Lung microvascular endothelial cell (primary cell): ENCODE results near the gene CPN2. TPM values are rescaled to one million over a fixed set of nuclear protein-coding genes. Genes with fewer than 3 reads are reported as not detected.

ENCODE experiments used
- DNase-seq, 2 donors: peaks; one replicate each; pipeline versions ENCODE4 v3.0.0 to v3.0.0-alpha.2; 2010; ENCODE audit warnings: low read depth in 2 of 2
- total RNA-seq: library from RNA; depleted of rRNA; stranded (reverse); fragments of >200 nt; gene quantifications from 2 replicates; pipeline ENCODE4 v1.2.1, GENCODE V29; 2014

Gene CPN2
- total RNA-seq, 1 donor from 2014 or later, result not detected

DNA sequence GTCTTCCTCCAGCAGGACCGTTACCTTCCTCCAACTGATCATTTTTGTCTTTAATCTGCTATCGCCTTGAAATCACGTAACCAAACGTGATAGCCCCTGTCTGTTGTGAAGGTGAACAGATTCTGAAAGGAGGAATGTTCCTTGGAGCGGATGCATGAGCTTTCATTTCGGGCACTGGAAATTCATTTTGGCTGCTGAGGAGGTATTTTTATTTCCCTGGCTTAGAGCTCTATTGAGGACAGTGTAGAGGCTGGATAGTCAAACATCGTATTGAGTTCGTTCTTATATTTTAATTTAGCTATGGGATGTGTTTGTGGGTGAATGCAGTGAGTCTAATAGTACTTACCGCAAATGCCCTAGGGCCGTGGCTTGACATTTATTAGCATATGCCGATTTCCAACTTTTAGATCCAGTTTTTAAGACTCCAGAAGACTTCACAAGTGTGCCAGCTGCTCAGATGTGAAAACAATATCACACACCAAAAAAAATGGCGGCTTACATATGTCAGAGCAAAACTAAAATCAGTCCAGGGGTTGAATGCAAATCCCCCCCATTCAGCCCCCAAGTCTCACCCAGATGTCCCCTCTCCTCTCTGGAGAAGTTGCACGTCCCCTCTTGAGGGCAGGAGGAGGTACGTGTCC lies 22.1 kb downstream of the CPN2 start:
- no peak for DNase-seq

DNA sequence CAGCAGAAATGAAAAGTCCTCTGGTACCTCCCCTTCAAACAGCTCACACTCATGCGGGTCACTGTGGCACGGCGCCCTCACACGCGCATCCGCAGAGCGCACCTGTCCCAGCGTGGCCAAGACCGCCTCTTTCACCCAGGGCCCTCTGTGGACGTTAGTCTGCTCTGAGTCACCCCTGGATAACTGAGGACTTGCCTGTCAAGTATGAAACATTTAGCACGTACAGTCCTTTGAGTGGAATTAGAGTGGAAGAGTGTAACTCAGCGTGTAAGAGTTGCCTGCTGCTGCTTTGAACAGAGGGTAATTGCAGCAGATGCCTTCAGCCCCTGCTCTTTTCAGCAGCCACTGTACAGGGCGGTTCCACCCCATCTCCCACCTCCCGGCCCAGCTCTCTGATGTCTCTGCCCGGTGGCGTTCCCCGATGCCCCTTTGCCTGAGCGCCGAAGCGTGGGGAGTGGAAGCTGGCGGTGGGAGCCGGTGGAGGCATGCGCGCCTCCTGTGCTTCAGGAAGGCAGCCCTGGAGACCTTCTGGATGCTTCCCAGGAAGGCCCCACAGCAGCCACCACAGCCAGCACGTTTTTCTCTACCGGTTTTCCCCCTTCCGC lies 23.0 kb downstream of the CPN2 start:
- DNase-seq, result peak; percentile 12 to 50

DNA sequence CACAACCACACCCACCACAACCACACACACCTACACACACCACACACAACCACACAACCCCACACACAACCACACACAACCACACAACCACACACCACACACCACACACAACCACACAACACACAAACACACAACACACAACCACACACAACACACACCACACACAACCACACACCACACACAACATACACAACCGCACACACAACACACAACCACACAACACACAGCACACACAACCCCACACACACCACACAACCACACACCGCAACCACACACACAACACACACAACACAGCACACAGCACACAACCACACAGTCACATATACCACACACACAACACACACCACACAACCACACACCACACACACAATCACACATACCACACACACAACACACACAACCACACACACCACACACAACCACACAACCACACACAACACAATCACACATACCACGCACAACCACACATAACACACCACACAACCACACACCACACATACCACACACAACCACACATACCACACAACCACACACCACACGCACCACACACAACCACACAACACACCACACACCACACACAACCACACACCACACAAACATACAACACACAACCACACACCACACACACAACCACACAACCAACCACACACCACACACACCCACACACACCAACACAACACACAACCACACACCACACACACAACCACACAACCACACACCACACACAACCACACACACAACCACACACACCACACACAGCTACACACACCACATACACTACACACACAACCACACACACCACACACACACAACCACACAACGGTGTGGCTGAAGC lies 23.7 kb downstream of the CPN2 start:
- DNase-seq, result peak in 1 of 2 donors; percentile 20

DNA sequence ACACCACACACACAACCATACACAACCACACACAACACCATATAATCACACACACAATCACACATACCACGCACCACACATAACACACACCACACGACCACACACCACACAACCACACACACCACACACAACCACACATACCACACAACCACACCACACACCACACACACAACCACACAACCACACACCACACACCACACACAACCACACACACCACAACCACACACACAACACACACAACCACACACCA lies 24.2 kb downstream of the CPN2 start:
- DNase-seq, result no peak

DNA sequence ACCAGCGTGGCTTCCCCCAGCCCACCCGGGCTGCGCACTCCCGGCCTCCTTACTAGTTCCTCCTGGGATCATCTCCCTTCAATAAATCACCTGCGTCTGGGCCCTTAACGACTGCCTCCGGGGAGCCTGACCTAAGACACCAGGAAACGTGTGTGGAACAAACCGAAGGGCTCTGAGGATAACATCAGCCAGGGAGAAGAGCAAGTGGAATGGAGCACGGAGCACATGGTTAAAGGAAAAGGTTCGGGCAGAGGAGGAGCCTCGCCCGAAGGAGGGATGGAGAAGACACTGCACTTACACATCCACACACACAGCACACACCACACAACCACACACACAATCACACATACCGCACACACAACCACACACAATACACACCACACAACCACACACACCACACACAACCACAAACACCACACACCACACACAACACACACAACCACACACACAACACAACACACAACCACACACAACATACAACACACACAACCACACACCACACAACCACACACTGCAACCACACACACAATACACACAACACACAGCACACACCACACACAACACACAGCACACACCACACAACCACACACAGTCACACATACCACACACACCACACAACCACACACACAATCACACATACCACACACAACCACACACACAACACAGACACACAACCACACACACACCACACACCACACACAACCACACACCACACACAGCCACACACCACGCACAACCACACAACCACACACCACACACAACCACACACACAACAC lies 24.7 kb downstream of the CPN2 start:
- DNase-seq, result peak; percentile 11 to 18

DNA sequence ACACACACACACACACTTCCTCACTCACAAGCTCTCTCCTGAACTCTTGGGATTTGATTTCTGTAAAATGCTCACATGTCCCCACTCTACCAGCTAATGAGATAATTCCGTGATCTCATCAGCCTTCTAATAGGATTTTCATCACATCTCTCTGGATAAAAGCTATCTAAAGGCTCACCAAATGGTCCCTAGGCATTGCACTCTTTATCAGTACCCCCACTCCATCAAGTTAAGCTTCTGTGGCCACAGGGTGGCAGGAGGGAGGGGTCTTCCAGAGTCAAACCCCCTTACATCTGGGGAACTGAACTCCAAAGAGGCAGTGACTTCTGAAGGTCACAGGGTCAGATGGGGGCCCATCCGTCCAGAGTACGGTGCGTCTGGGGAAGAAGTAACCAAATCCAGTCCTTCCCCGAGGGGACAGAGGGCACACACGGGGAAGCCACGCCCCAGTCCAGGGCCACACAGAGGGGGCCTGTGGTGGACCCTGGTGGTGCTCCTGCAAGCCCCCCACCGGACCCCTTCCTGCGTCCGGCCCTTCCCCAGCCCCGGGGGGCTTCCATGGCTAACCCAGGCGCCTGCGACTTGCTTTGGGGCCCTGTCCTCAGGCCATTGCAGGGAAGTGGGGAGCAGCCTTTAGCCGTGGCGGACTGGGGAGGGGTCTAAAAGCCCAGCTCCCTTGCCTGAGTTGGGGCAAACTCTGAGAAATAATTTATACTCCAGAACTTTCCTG lies 25.5 kb downstream of the CPN2 start:
- DNase-seq, result peak in 1 of 2 donors; percentile 21

DNA sequence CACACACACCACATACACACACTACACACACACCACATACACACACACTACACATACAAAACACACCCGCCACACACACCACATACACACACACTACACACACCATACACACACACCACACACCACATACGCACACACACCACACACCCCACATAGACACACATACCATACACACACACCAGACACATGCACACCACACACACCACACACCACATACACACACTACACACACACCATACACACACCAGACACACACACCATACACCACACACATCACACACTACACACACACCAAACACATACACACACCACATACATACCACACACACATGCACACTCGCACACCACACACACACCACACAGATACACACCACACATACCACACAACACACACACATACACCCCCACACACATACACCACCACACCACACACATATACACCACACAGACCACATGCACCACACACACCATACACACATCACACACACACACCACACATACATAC lies 26.3 kb downstream of the CPN2 start:
- DNase-seq, result no peak

DNA sequence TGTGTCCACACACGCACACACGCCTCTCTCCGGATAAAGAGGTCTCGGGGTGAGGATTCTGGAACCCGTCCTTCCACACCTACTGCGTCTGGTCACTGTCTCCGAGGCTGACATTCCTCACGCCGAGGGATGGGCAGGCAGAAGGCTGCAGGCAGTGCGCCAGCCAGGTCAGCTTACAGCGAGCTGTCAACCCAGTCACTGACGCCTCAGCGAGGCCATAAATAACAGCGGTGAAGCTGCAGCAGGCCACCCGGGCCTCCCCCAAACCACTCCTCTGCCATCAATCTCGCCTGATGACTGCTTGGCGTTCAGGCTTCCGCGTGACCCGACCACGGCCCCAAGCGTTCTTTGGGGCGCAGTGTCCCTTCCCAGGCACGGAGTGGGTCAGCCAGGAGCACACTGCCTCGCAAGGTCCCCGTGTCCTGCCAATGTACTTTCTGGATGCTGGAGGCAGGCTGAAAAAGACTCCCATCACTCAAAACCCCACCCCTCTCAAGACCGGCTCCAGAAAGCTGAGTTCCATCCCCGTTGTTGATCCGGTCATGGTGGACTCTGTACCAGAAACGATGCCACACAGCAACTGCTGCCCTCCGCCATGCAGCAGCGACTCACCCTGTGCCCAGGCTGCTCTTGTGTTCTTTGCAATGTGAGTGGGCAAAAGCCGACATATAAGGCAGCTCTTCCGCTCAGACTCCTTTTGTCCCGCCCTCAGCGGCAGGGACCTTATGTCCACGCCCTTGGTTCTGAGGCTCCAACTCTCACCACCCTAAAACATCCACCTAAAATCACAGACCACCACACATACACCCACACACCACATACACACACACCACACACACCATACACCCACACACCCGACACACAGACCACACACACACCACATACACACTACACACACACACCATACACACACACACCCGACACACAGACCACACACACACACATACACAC lies 27.1 kb downstream of the CPN2 start:
- DNase-seq, result peak; percentile 51 to 63

DNA sequence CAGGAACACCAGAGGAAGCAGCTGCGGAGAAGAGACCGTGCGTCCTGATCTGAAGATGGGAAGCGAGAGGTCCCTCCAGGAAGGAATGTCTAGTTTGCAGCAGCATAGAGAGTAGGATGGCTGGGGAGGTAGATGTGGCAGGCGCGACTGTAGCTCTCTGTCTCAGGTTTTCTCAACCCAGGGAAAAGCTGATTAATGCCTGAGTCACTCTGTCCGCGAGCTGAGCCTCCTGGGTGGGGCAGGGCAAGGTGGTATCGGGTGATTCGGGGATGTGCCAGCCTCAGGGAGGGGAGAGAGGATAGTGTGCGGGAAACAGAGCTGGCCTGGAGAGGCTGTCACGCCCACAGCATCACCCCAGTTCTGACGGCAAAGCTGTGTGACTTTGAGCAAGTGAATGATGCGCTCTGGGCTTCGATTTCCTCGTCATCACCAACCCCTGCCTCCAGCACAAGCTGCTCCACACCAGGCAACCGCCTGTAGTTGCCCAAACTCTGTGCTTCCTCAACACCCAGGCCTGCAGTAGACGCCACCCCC lies 28.4 kb downstream of the CPN2 start:
- DNase-seq, result peak; percentile 12 to 51

DNA sequence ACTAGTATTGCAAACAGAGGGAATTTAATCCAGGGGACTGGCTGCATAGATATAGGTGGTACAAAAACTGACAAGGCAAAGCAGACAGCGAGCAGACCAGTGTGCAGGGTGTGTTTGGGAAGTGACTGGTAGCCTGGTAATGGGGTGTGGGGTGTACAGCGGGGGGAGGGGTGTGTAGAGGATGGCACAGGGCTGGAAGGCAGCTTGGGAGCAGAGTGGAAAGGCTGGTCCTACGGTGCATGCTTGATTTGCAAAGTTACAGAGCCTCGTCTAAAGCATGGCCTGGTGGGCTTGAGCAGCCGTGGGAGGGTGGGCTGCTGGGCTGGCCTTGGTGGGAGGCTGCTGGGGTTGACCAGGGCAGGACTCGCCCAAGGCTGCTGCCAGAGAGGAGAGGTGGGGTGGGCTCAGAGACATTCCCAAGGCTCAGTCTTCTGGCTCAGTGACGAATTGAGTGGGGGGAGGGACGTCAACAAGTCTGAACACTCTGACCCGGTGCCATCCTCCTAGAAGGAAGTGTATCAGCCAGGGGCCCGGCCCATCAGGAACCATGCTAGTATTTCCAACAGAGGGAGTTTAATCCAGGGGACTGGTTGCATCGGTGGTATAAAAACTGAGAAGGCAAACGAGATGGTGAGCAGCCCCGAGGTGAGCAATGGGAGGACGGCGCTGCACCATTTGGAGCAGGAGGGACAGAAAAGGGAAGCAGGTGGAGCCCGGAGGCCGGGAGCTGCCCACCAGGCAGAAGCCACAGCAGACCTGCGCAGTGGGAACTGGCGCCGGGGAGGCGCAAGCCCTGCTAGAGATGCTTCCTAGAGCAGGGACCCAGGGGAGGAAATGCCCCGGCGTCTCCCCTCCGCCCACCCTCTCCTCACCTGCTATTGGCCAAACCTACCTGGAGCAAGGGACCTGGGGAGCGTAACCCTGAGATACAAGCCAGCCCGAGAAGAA lies 29.2 kb downstream of the CPN2 start:
- peak in 1 of 2 donors; percentile 49 for DNase-seq

DNA sequence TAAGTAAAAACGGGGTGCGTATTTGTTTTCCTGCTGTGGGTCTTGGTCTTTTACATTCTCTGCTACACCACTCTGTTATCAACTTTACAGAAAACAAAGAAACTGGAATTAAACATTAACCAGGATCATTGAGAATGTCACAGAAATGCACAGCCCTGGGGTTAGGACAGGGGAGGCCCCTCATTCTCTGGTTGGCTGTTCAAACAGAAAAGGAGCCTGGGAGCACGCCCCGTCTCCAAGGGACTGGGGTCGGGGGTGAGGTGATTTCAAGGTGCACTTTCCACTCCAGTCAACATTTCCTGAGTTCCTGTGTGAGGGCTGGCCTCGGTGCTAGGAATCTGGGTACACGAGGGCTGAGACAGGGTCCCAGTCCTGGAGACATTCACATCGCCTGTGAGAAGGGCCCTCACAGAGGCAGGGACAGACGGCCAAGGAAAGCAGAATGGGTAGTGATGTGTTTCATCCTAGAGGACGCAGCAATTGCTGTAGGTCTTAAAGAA lies 30.3 kb downstream of the CPN2 start:
- DNase-seq, result no peak

DNA sequence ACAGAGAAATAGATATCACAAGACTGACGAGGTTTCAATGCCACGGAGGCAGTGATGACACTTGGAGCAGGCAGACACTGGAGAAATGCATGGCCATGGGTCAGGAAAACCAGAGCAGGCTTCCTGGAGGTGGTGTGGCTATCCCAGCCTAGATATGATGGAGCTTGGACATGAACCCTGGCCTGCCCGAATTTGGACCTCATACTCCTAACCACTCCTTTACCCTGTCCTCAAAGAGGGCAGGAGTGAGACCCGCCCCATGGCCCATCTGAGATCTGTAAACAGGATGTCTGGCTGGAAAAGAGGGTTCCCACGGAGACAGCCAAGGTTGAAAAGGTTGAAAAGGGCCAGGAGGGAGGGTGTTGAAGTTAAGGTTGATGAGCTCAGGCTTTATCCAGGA lies 31.0 kb downstream of the CPN2 start:
- peak in 1 of 2 donors; percentile 44 for DNase-seq

DNA sequence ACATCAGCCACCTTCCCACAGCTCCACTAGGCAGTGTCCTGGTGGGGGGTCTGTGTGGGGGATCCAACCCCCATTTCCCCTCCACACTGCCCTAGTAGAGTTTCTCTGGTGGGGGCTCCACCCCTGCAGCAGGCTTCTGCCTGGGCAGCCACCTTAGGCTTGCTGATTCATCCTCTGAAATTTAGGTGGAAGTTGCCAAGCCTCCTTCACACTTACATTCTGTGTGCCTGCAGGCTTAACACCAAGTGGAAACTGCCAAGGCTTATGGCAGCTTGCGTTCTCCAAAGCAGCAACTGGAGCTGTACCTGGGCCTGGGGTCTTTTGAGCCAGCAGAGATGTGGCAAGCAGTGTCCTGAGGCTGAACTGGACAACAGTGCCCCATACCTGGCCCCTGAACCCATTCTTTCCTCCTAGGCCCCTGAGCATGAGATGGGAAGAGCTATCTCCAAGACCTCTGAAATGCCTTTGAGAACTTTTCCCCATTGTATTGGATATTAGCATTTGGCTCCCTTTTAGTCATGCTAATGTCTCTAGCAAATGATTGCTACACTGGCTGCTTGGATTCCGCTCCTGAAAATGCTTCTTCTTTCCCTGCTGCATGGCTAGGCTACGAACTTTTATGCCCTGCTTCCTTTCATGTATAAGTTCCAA lies 32.5 kb downstream of the CPN2 start:
- no peak for DNase-seq

DNA sequence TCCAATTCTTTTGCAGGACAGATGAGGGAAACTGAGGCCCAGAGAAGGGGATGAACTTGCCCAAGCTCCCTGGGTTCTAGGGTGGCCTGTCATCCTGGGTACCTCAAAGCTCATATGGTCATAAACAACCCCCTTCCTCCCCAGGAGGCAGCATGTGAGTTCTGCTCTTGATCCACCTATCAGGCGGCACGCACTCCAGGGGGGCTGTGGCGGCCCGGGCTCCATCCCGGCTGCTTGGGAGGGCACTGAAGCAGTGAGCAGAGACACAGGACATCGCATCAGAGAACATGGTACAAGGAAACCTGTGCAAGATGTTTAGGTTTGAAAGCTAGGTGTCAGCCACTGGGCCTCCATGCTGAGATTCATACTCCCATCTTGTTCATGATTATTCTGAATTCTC lies 34.2 kb downstream of the CPN2 start:
- no peak for DNase-seq

DNA sequence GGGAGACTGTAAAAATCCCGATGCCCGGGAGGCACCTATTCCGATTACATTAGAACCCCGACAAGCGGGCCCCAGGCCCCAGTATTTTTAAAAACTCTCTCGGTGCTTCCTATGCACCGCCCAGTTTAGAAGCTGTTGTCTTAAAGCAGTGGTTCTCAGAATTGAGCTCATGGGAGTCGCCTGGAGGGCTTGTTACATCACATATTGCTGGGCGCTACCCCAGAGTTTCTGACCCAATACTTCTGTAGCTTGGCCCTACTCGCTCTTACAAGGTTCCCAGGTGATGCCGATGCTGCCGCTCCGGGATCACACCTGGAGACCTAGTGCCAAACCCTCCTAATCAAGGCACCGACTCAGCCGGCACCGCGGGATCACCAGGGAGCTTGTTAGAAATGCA lies 35.2 kb downstream of the CPN2 start:
- no peak for DNase-seq

DNA sequence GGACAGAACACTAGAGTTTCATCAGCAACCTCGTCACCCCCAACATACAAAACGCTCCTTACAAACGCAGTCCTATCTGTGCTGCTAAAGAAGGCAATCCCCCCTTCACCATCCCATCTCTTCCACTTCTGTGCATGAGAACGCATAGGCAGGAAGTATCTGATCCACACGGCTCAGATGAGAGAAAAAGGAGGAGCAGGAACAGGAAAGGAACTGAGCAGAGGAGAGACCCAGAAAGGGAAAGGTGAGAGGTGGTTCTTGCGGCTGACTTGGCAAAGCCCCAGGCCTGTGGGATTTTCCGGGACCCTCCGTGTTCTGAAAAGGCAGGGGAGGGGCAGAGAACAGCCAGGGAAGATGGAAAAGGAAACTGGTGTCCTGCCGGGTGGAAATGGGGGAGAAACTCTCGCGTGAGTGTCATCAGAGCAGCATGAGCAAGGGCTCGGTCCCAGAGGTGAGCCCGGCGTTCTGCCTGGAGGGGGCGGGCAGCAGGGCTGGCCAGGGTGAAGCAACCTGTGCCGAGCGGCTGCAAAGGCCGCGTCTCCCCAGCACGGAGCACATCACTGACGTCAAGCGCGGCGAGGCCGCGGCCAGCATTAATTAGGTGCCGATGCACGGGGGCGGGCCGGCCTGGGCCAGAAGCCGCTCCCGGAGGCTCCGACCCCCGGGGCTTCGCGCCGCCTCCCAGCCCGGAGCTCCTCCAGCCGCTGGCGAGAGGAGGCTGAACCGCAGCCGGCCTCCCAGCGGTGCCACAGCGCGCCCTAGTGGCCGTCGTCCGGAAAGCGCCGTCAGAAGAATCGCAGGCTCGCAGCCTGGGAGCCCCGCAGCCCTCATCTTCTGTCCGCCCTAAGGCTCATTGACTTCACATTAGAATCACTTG lies 35.8 kb downstream of the CPN2 start:
- peak; percentile 86 to 91 for DNase-seq
